Chondrocyte (in vitro differentiated cells): Measurements from ENCODE around the gene SLC49A3. TPM values are rescaled to one million over a fixed set of nuclear protein-coding genes. Genes with fewer than 3 reads are reported as not detected.

Experiments used
- DNase-seq: peaks from one replicate; pipeline ENCODE4 v3.0.0; 2021; ENCODE audit warnings: mixed read lengths, low spot score
- H3K27ac Mint-ChIP-seq: one replicate; pipeline ENCODE4 v1.8.0; 2021; ENCODE audit warnings: mild to moderate bottlenecking, moderate library complexity, mixed read lengths; ENCODE audit not compliant: unreplicated experiment
- H3K27me3 Mint-ChIP-seq: 2 replicates; pipeline ENCODE4 v1.8.0; 2021; ENCODE audit warnings: low read depth, mixed read lengths
- H3K36me3 Mint-ChIP-seq: 2 replicates; pipeline ENCODE4 v1.8.0; 2021; ENCODE audit warnings: low read depth, mixed read lengths
- H3K4me1 Mint-ChIP-seq: 2 replicates; pipeline ENCODE4 v1.8.0; 2021; ENCODE audit warnings: low read depth, mild to moderate bottlenecking, mixed read lengths
- H3K4me3 Mint-ChIP-seq: one replicate; pipeline ENCODE4 v1.8.0; 2021; ENCODE audit warnings: mild to moderate bottlenecking, moderate library complexity, mixed read lengths; ENCODE audit not compliant: unreplicated experiment
- H3K9me3 Mint-ChIP-seq: 2 replicates; pipeline ENCODE4 v1.8.0; 2021; ENCODE audit warnings: low read depth, mixed read lengths
- CTCF ChIP-seq: fragments of 200-600 bp; sonication (generic); IDR thresholded peaks from 2 replicates; pipeline ENCODE4 v1.5.0; 2021; ENCODE audit warnings: antibody characterized with exemption, mild to moderate bottlenecking, moderate library complexity
- total RNA-seq: library from RNA; stranded (reverse); gene quantifications from 3 replicates; pipeline ENCODE4 v1.2.1, GENCODE V29; 2021

SLC49A3 gene
- total RNA-seq, 1 donor from 2014 or later = 1.3 TPM

- no peaks in the 10 kb centered on the region for H3K27me3 Mint-ChIP-seq
- H3K9me3 Mint-ChIP-seq = no peaks in the 10 kb centered on the region
- no peak for TF ChIP-seq CTCF
- no peak for DNase-seq
- H3K27ac Mint-ChIP-seq = no peak overlapping the region
- H3K4me3 Mint-ChIP-seq = no peak overlapping the region
- H3K4me1 Mint-ChIP-seq = peaks cover 53% of the 10 kb centered on the region
- H3K36me3 Mint-ChIP-seq = peaks cover 7% of the 10 kb centered on the region
Measured at GRCh38 chr4:723751-724530, 35.0 kb upstream of the SLC49A3 start.

GRCh38 chr4:722851-723360, 34.0 kb upstream of the SLC49A3 start:
- no peak overlapping the region for H3K4me3 Mint-ChIP-seq
- DNase-seq = no peak
- no peaks in the 10 kb centered on the region for H3K27me3 Mint-ChIP-seq
- peaks cover 55% of the 10 kb centered on the region for H3K4me1 Mint-ChIP-seq
- H3K9me3 Mint-ChIP-seq = no peaks in the 10 kb centered on the region
- TF ChIP-seq CTCF = no peak
- peaks cover 7% of the 10 kb centered on the region for H3K36me3 Mint-ChIP-seq
- H3K27ac Mint-ChIP-seq = no peak overlapping the region

- Mint-ChIP-seq H3K27ac (no peak overlapping the region), H3K4me1 (peaks cover 54% of the 10 kb centered on the region), H3K9me3 (no peaks in the 10 kb centered on the region), H3K36me3 (peaks cover 7% of the 10 kb centered on the region), H3K4me3 (no peak overlapping the region), H3K27me3 (no peaks in the 10 kb centered on the region)
- no peak for TF ChIP-seq CTCF
- no peak for DNase-seq
Measured at GRCh38 chr4:722169-722725, 33.3 kb upstream of the SLC49A3 start.

GRCh38 chr4:721261-722168, 32.6 kb upstream of the SLC49A3 start:
- peaks cover 7% of the 10 kb centered on the region for H3K36me3 Mint-ChIP-seq
- no peak for DNase-seq
- H3K27ac Mint-ChIP-seq = peak overlapping the region; percentile 91
- H3K4me3 Mint-ChIP-seq = peak overlapping the region; percentile 9
- no peaks in the 10 kb centered on the region for H3K9me3 Mint-ChIP-seq
- no peak for TF ChIP-seq CTCF
- no peaks in the 10 kb centered on the region for H3K27me3 Mint-ChIP-seq
- H3K4me1 Mint-ChIP-seq = peaks cover 48% of the 10 kb centered on the region
